HG02870 (cell line): ENCODE results near the gene LYPLAL1.
A peak's percentile ranks its signal among the peaks of the same experiment; 100 is the strongest.
"Not testable (repeated sequence)": the region's sequence is repeated elsewhere in the genome, so short reads cannot be mapped to it uniquely, and the experiment has no call there.

Experiments used
- ATAC-seq: cut with Tn5 transposase; IDR thresholded peaks from one replicate; pipeline ENCODE4 v1.9.1; 2021; ENCODE audit warnings: mild to moderate bottlenecking, moderate library complexity; ENCODE audit not compliant: unreplicated experiment

LYPLAL1 gene

GRCh38 chr1:219209578-219209977 is 35.9 kb downstream of the LYPLAL1 start:
- ATAC-seq, result no peak

GRCh38 chr1:219210067-219210466 is 36.4 kb downstream of the LYPLAL1 start:
- ATAC-seq, result no peak

GRCh38 chr1:219215477-219215876 is 41.8 kb downstream of the LYPLAL1 start:
- ATAC-seq, result no peak

DNA sequence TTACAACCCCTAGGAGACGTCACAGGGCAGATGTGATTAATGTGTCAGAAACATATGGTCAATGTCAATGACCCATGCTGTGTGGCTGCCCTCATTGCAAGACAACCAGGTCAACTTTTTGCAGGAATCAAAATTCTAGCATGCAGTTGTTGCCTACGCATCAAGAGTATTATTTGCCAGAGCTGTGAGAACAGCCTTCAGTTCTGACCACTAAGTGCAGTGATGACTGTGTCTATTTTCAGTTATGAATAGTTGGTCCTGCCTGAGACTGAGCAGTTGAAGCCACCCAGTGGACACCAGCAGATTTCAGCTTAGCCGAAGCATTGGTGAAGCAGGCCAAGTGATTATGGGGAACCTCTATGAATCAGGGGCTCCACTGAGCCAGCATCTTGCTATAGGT is 47.3 kb downstream of the LYPLAL1 start:
- ATAC-seq, result peak; percentile 97

- no peak for ATAC-seq
Measured at GRCh38 chr1:219223496-219223895, 49.8 kb downstream of the LYPLAL1 start.

DNA sequence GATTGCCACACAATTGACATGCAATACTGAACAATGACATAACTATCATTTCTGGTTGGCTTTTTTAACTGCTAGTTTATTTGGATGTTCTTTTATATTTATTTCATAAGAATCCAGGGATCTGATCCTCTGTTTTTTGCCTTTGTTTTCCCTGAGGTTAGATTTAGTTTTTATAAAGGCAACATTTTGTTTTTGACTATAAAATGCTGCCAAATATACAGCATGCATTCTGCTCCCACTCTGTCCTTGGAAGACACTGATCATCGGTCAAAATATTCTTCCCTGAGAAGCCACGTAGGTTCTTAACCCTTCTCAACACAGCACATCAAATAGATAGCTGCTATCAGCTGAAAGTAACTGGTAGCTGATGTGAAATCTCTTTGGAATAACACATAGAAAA is 52.5 kb downstream of the LYPLAL1 start:
- ATAC-seq, result no peak

GRCh38 chr1:219227360-219228057 is 53.8 kb downstream of the LYPLAL1 start:
- ATAC-seq, result no peak

DNA sequence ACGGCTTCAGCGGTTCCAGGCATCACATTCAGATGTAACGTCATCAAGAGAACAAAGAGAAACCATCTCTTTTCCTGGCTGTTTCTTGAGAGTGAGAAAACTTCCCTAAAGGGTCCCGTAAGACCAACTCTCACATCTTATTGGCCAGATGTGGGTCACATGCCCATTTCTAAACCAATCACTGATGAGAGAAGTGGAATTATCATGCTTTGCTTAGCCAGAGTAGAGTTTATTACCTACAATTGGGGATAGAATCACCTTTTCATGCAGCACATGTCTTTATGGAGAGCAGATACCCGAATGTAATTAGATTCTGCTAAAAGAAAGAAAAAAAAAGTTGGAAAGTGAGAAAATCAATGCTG is 54.4 kb downstream of the LYPLAL1 start:
- no peak for ATAC-seq

GRCh38 chr1:219232890-219233289 is 59.2 kb downstream of the LYPLAL1 start:
- no peak for ATAC-seq

GRCh38 chr1:219235903-219236481 is 62.3 kb downstream of the LYPLAL1 start:
- ATAC-seq, result no peak

DNA sequence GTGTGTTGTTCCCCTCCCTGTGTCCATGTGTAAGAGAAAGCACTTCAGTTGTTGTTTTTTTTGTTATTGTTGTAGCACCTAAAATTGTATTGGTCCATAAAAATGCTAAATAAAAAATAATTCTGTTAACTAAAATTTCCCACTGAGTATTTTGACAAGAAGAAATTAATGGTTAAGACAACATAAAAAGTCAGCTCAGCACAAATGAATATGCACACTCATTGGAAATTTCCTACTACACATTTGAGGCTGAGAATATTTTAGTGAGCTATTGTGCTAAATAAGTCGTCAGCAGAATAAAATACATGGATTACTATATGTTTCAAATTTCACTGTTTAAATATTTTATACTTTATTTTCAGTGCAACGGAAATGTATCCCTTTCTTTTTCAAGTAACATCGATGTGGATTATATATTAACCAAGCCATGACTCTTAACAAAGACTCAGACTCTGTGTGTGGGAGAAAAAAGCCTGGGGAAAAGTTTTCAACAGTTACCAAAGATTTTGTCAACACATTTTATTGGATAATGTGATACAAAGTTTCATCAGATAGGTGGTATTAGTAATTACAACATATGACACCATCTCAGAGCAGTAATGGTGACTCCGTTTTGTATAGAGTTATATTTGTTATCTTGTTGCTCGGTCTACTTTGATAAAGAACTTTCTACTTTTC is 63.4 kb downstream of the LYPLAL1 start:
- ATAC-seq, result no peak

DNA sequence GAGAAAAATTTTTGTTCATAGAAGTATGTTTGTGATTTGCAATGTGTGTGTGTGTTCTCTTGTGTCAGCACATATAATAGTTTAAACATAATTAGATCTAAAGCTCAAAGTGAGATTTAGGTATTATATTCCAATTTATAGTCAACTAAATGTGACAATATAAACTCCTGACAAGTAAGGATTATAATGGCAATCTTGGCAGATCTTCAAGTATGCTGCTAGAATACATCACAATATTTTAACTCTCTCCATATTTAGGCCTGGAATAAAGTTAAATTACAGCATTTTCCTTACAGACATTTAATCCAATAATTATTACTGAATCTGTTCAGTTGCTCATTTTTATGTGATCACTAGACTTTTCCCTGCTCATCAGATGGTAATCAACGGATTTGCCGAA is 65.8 kb downstream of the LYPLAL1 start:
- no peak for ATAC-seq

GRCh38 chr1:219244864-219245263 is 71.2 kb downstream of the LYPLAL1 start:
- no peak for ATAC-seq

DNA sequence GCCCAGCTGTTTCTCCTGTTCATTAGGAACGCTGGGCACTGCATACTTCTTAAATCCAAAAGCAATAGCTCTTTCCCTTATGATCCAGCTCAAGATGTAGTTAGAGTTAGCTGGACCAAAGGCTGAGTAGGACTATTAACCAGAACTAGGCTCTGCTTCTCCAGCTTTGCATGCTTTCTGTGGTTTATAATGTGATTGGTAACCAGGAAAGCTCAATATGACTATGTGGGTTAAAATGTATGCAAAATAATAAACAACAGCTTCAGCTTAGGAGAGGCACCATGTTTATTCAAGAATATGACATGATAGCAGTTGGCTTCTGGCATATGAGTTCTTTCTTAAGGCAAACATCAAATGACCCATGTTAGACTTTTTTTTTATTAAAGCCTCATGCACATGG is 73.8 kb downstream of the LYPLAL1 start:
- ATAC-seq, result no peak

DNA sequence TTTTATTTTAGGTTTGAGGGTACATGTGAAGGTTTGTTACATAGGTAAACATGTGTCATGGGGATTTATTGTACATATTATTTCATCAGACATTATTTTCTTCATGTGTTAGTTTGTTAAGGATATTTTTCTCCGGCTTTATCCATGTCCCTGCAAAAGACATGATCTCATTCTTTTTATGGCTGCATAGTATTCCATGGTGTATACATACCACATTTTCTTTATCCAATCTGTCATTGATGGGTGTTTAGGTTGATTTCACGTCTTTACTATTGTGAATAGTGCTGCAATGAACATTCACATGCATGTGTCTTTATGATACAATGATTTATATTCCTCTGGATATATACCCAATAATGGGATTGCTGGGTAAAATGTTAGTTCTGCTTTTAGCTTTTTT is 76.8 kb downstream of the LYPLAL1 start:
- not testable (repeated sequence) for ATAC-seq

- ATAC-seq, result no peak
Measured at GRCh38 chr1:219257751-219258150, 84.1 kb downstream of the LYPLAL1 start.

DNA sequence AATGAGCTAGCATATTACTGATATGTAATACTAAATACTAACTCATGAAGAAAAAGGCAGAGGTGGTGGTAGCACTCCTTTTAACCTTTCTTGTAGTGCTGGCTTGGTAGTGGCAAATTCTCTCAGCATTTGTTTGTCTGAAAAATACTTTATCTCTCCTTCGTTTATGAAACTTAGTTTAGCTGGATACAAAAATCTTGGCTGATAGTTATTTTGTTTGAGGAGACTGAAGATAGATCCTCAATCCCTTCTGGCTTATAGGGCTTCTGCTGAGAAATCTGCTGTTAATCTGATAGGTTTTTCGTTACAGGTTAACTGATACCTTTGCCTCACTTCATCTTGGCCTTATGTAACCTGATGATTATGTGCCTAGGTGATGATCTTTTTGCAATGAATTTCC is 87.8 kb downstream of the LYPLAL1 start:
- ATAC-seq, result no peak
